CD4-positive, alpha-beta T cell treated with Interleukin-15 for 4 hours (primary cell): Measurements from ENCODE around the gene SIAH3.
A peak's percentile ranks its signal among the peaks of the same experiment; 100 is the strongest.

Experiments used
- DNase-seq: peaks from one replicate; pipeline ENCODE4 v3.0.0-alpha.2; 2020; ENCODE audit warnings: low spot score

Gene SIAH3

DNA sequence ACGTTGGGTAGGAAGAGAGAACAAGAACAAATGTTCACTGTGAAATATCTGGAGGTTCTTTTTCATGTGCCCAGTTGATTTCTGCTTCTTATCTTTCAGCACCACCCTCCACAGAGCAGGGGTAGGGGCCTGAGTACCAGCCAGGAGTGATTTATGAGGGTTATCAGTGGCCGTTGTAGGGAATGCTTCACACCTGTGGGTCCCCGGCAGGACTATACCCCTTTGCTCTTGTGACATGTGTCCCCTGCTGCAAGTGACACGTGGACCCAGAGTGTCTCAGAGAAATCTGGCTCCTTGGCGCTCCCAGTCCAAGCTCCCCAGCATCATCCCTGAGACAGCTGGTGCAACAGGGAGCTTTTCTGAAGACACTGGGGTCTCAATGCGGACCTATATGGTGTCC lies 29.7 kb downstream of the SIAH3 start:
- no peak for DNase-seq

DNA sequence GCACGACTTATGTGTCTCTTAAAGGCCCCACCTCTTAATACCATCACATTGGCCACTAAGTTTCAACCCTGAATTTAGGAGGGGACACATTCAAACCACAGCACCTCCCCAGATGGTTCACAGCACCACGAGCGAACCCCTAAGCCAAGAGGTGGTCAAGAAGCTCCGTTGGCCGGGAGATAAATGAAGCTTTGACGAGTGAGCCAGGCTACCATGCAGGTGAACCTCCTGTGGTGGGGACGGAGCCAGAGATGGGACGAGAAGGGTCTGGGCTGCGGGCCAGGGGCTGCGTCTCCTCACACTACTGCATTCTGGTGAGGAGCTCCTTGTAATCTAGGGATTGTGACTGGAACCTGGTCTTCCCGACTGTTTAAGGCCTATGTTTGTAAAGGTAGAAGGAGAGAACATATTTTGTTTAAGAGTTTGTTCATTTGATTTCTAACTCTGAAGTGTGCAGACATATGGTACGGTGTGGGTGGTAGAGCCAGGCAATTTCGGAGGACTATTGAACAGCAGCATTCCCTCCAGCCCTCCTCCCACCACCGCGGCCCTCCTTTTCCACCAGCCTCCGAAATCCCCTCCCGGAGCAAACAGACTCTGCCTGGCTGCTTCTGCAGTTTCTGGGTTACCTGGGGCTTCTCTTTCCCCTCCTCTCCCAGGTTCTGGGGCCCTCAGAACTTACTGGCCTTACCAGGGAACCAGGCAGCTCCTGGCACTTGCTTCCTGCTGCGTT lies 31.3 kb downstream of the SIAH3 start:
- no peak for DNase-seq

- DNase-seq, result no peak
Observed at GRCh38 chr13:45817833-45818232, 33.7 kb downstream of the SIAH3 start.

GRCh38 chr13:45816427-45816826 lies 35.1 kb downstream of the SIAH3 start:
- no peak for DNase-seq

DNA sequence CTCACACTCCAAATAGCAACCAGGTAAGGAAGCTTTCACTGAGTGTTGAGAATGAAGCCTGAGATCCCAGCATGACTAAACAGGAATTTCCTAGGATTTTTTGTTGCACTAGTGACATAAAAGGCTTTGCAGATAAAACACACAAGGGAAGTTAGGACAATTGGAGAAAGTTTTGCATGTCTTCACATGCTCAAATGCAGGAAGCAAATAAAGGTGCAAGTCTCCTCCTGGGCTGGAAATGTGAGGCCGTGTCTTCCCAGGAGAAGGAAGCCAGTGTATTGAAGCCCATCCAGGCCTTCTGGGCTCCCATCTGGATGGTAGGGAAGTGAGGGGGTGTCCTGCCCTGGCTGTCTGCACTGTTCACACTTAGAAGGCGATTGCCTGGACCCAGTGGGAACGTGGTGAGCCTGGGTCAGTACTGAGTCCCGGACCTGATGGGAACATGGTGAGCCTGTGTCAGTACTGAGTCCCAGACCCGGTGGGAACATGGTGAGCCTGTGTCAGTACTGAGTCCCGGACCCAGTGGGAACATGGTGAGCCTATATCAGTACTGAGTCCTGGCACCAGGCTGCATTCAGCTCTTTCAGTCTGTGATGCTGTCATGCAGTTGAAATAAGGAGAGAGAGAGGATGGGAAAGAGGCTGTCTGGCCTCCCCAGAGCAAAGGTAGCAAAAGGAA lies 38.7 kb downstream of the SIAH3 start:
- no peak for DNase-seq

- no peak for DNase-seq
Observed at GRCh38 chr13:45811891-45812694, 39.5 kb downstream of the SIAH3 start.

DNA sequence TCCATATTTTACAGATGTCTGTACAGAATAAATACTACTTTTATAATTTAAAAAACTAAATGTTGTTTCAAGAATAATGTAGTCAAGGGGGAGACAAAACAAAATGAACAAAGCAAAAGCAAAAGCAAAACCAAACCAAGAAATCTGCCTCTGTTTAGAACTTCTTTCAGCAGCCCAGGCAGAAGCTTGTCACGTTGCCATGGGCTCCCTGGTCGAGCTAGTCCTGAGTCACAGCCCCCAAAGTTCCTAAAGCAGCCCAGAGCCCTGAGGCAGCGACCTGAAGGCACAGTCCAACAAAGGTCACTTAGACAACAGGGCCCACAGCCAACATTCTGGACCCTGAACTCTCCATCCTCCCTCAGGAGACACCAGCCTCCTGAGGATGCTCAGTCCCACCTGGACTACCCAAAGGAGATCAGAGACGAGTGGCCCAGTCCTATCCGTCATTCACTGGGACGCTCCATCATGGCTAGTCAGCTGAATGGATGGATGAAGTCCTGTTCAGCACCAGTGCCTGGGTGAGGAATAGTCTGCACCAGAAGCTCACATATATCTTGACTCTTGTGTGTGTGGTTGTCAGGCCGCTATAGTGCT lies 41.7 kb downstream of the SIAH3 start:
- DNase-seq, result no peak

- DNase-seq, result no peak
Observed at GRCh38 chr13:45808925-45809324, 42.6 kb downstream of the SIAH3 start.

DNA sequence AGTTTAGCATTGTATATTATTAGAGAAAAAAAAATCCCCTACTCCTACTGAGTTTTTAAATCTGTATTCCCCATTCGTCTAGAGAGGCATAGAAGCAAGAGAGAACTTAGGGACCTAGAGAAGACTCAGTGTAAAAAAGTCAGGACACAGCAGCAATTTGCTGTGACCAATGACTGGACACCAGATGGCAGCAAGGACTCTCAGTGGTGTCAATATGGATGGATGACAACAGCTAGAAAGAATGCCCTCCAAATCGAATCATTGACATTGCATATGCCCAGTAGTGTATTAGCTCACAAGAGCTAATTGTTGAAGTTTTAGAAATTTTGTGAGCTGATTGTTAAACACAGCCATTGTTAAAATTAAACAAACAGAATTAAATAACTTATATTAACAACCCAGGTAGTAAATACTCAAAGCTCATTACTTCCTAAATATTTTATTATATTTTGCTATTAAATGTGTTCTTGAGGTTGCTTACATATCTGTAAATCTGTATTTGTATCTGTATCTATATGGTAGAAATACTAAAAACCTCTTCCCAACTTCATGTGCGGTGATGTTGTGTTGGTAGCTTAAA lies 43.9 kb downstream of the SIAH3 start:
- peak; percentile 16 for DNase-seq

DNA sequence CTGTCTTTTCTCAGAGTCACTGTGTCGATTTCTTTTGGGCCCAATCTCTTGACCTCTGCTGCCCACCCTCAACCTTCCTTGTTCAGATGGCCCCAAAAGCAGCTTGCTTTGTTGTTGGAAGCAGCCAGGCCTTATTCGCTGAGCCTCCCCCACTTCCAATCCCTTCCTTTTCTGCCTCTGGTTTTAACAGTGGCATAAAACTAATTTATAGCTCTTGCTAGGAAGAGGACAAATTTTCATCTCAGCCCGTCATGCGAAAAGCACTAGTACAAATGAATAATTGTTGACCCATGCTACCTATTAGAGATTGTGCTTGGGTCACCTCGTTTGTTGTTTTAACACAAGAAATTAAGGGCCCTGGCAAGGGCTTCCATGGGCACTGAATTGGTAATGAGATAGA lies 51.1 kb downstream of the SIAH3 start:
- no peak for DNase-seq

DNA sequence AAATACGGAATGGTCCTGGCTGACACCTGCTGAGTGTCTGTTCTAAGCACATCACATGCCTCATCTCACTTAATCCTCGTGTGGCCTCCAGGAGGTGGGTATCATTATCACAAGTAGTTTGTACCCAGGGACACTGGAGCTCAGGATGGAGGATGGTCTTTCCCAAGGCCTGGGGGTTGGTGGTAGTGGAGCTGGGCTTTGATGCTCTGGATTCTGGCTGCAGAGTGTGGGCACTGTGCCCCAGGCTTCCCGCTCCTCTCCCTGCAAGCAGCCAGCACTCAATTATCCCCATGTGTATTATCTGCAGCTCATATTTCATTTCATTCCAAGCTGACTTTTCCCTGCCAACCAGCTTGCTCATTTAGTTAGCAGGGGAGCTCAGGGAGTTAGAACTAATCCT lies 52.1 kb downstream of the SIAH3 start:
- DNase-seq, result no peak

- no peak for DNase-seq
Observed at GRCh38 chr13:45798851-45799250, 52.7 kb downstream of the SIAH3 start.

GRCh38 chr13:45796426-45797235 lies 54.9 kb downstream of the SIAH3 start:
- DNase-seq, result no peak

DNA sequence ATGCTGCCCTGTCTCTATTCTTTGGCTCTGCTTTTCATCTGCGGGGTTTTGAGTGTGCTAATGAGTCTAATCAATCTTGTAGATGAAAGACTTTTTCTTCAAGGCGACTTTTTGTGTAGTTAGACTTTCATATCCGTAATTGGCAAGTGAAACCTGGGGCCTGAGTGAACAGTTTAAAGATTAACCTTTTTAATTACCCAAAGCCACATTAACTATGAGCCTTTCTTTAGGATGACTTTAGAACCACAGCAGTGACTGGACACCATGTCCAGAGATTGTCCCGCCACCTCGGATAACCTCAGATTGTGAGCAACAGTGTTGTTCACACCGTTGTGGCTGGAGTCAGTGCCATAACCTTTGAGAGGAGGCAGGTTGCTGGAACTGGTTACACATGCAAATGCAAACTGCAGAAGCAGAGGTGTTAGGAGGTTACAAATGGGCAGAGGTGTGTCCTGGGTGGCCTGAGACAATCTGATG lies 58.7 kb downstream of the SIAH3 start:
- DNase-seq, result no peak

GRCh38 chr13:45788011-45788410 lies 63.5 kb downstream of the SIAH3 start:
- DNase-seq, result no peak

GRCh38 chr13:45787346-45787745 lies 64.2 kb downstream of the SIAH3 start:
- no peak for DNase-seq

DNA sequence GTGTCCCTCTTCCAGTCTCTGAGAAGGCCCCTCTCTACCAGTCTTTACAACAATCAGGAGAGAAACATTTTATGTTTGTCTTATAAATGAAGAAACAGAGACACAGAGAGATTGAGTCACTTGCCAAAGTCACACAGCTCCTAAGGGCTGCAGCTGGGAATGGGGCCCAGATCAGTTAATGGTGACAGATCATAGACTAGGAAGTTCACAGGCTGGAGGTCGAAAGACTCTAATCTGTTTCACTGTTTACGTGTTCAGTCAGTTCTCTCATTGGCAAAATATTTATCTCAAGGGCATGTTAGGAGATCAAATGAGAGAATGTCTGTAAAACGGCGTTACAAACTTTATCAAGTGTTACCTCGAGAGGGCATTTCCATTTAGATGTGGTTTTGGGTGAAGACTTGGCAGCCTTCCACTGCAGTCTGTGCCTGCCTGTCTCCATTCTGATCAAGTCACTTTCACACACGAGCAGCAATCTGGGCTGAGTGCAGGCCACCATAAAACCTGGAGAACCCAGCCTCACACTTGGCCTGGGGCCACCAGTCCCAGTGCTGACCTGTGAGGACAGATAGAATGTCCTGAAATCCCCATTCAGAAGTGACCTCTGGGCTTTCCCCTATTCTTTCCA lies 65.1 kb downstream of the SIAH3 start:
- no peak for DNase-seq

GRCh38 chr13:45784755-45785675 lies 66.5 kb downstream of the SIAH3 start:
- no peak for DNase-seq

GRCh38 chr13:45783346-45784043 lies 68.1 kb downstream of the SIAH3 start:
- DNase-seq, result no peak
